ENCODE data around the gene LIPJ. TPM values are rescaled to one million over a fixed set of nuclear protein-coding genes. Genes with fewer than 3 reads are reported as not detected.
A peak's percentile ranks its signal among the peaks of the same experiment; 100 is the strongest.

Gene LIPJ
- total and polyA plus RNA-seq, 3 experiments from 2014 or later, result 0.16 TPM; not detected in 2

DNA sequence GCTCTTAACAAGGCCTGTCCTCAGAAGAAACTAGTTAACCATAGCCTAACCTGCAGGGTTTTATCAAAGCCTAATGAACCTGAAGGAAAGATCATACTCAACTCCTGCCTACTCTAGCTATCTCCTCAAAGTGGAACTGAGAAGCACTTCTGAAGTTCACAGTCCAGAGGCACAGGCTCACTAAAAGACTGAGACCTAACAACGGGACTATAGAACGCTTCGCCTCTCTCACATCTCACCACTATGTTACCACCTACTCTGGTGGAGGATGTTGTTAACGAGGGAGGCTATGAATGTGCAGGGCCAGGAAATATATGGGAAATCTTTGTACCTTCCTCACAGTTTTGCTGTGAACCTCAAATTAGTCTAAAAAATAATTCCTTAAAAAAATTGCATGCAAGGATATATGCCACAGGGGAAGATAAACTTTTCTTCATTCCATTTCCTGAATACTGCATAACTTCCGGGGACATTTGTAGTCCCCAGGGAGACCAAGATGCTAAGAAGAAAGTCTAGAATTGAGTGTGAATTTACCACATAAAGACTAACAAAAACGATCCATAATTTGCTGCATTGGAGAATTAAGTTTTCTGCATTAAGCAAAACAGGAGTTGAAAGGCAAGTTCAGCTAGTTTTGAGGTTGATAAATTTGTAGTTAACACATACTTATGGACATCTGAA, 21.6 kb downstream of the LIPJ start:
- Mint-ChIP-seq H3K4me3 (no peak overlapping the region), H3K36me3 (no peaks in the 10 kb centered on the region), H3K4me1 (no peaks in the 10 kb centered on the region), H3K27me3 (peaks cover 1 to 10% of the 10 kb centered on the region in 2 donors), H3K27ac (no peak overlapping the region), H3K9me3 (no peaks in the 10 kb centered on the region)
- POLR2A ChIA-PET, result no interaction called here
- Histone ChIP-seq H3K9me3 (ENCODE audit: low read length) (no peaks in the 10 kb centered on the region), H3K4me3 (ENCODE audit: low read length) (no peak overlapping the region), H3K27ac (ENCODE audit: low read depth, low read length) (no peak overlapping the region), H3K4me1 (ENCODE audit: insufficient read depth, low read length) (no peaks in the 10 kb centered on the region), H3K36me3 (ENCODE audit: insufficient read depth, low read length) (no peaks in the 10 kb centered on the region), H3K27me3 (ENCODE audit: insufficient read depth, low read length, poor library complexity, severe bottlenecking) (no peaks in the 10 kb centered on the region)
- CTCF ChIA-PET, result no interaction called here
- DNase-seq, result no peak

- Mint-ChIP-seq H3K27me3 (peaks cover 1 to 10% of the 10 kb centered on the region in 2 donors), H3K4me1 (no peaks in the 10 kb centered on the region), H3K27ac (no peak overlapping the region), H3K4me3 (no peak overlapping the region), H3K9me3 (no peaks in the 10 kb centered on the region), H3K36me3 (no peaks in the 10 kb centered on the region)
- Histone ChIP-seq H3K9me3 (ENCODE audit: low read length) (no peaks in the 10 kb centered on the region), H3K4me1 (ENCODE audit: insufficient read depth, low read length) (no peaks in the 10 kb centered on the region), H3K36me3 (ENCODE audit: insufficient read depth, low read length) (no peaks in the 10 kb centered on the region), H3K4me3 (ENCODE audit: low read length) (no peak overlapping the region), H3K27ac (ENCODE audit: low read depth, low read length) (no peak overlapping the region), H3K27me3 (ENCODE audit: insufficient read depth, low read length, poor library complexity, severe bottlenecking) (no peaks in the 10 kb centered on the region)
- ChIA-PET POLR2A (no interaction called here), CTCF (no interaction called here)
- DNase-seq, result no peak
Measured at GRCh38 chr10:88608780-88609179, 22.2 kb downstream of the LIPJ start.

DNA sequence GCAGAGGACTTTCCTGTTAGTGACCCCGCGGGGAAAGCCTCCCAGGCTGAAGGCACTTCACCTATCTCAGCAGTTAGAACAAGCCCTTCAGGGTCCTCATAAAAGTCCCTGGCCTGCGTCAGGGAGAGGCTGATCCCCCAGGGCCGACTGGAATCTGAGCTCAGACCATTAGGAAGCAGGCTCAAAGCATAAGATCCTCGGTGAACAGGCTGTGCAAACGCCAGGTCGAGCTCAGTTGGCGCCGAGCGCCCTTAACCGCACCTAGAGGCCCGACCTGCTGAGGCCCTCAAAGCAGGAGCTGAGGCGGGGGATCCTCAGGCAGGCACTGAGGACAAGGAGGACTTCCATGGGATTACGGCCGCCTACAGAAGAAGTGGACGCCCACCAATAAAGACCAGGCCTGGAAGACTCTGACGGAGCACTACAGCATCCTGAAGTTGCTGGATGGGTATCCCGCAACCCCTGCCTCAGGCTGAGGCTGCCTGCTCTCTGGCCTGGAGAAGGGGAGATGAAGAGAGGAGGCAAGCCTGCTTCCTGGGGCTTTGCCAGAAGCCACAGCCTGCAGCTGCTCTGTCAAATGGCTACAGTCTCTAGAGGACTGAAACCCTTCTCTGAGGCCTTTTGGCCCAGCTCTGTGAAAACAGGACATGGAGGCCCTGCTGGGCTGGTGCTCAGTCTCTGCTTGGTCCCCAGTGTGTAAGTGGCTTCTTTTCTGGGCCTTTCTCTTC, 29.9 kb downstream of the LIPJ start:
- peaks cover 0 to 1% of the 10 kb centered on the region in 2 donors for H3K27me3 Mint-ChIP-seq
- Histone ChIP-seq H3K27ac (ENCODE audit: low read depth, low read length) (no peak overlapping the region), H3K36me3 (ENCODE audit: insufficient read depth, low read length) (no peaks in the 10 kb centered on the region), H3K4me1 (ENCODE audit: insufficient read depth, low read length) (no peaks in the 10 kb centered on the region), H3K9me3 (ENCODE audit: low read length) (no peaks in the 10 kb centered on the region), H3K4me3 (ENCODE audit: low read length) (no peak overlapping the region), H3K27me3 (ENCODE audit: insufficient read depth, low read length, poor library complexity, severe bottlenecking) (no peaks in the 10 kb centered on the region)
- H3K36me3 Mint-ChIP-seq, result no peaks in the 10 kb centered on the region
- no peak overlapping the region for H3K4me3 Mint-ChIP-seq
- H3K27ac Mint-ChIP-seq, result no peak overlapping the region
- H3K9me3 Mint-ChIP-seq, result no peaks in the 10 kb centered on the region
- H3K4me1 Mint-ChIP-seq, result no peaks in the 10 kb centered on the region
- no peak for DNase-seq
- POLR2A ChIA-PET, result no interaction called here
- CTCF ChIA-PET, result interaction anchor here (1.4 kb wide), 1 partner anchor 38 kb away, joined by 3 read pairs; no protein-coding TSS in a partner anchor

GRCh38 chr10:88617772-88618300, 31.3 kb downstream of the LIPJ start:
- H3K27me3 ChIP-seq (ENCODE audit: insufficient read depth, low read length, poor library complexity, severe bottlenecking), result no peaks in the 10 kb centered on the region
- no peaks in the 10 kb centered on the region for H3K4me1 ChIP-seq (ENCODE audit: insufficient read depth, low read length)
- peaks cover 0 to 3% of the 10 kb centered on the region in 2 donors for H3K27me3 Mint-ChIP-seq
- DNase-seq, result no peak
- no peaks in the 10 kb centered on the region for H3K9me3 ChIP-seq (ENCODE audit: low read length)
- H3K9me3 Mint-ChIP-seq, result no peaks in the 10 kb centered on the region
- H3K27ac ChIP-seq (ENCODE audit: low read depth, low read length), result no peak overlapping the region
- no peak overlapping the region for H3K27ac Mint-ChIP-seq
- no peak overlapping the region for H3K4me3 ChIP-seq (ENCODE audit: low read length)
- POLR2A ChIA-PET, result no interaction called here
- no peaks in the 10 kb centered on the region for H3K36me3 Mint-ChIP-seq
- no peak overlapping the region for H3K4me3 Mint-ChIP-seq
- CTCF ChIA-PET, result interaction anchor here (0.8 to 1.4 kb wide), 2 partner anchors 35 to 37 kb away, joined by 3 read pairs; partner anchors contain the start of gene RNLS
- no peaks in the 10 kb centered on the region for H3K4me1 Mint-ChIP-seq
- no peaks in the 10 kb centered on the region for H3K36me3 ChIP-seq (ENCODE audit: insufficient read depth, low read length)

DNA sequence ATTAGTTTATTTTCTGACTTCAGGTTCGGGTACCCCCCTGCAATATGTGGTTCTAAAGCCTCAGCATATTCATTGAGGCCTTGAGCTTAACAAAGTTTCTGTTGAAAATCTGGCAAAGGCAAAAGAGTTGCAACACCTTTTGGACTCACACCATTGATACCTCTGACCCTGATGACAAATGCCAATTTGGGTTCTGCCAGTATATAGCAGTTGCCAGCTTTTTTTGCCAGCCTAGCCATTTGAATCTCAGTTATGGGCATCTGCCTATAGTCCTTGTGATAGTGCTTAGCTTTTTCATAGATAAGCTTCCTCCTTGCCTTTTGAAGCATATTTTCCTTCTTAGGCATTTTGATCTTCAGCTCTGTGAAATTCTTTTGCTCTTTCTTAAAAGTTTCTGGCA, 31.9 kb downstream of the LIPJ start:
- Histone ChIP-seq H3K27ac (ENCODE audit: low read depth, low read length) (no peak overlapping the region), H3K36me3 (ENCODE audit: insufficient read depth, low read length) (no peaks in the 10 kb centered on the region), H3K4me1 (ENCODE audit: insufficient read depth, low read length) (no peaks in the 10 kb centered on the region), H3K9me3 (ENCODE audit: low read length) (no peaks in the 10 kb centered on the region), H3K4me3 (ENCODE audit: low read length) (no peak overlapping the region), H3K27me3 (ENCODE audit: insufficient read depth, low read length, poor library complexity, severe bottlenecking) (no peaks in the 10 kb centered on the region)
- ChIA-PET CTCF (no interaction called here), POLR2A (no interaction called here)
- DNase-seq, result no peak
- Mint-ChIP-seq H3K27ac (peak overlapping the region in 1 of 8 donors; percentile 11), H3K36me3 (no peaks in the 10 kb centered on the region), H3K9me3 (no peaks in the 10 kb centered on the region), H3K27me3 (peaks cover 0 to 1% of the 10 kb centered on the region in 2 donors), H3K4me1 (no peaks in the 10 kb centered on the region), H3K4me3 (no peak overlapping the region)

DNA sequence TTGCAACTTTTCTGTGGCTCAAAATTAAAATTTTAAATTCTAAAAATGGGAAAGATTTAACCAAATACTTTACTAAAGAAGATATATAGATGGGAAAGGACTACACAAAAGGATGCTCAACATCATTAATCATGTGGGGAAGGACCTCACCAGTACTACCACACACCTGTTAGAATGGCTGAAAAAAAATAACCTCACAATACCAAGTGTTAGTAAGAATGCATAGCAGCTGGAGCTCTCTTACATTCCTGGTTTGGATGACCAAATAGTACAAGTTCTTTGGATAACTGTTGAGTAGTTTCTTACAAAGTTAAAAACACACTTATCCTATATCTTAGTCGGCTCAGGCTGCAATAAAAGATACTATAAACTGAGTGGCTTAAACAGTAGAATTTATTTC, 33.9 kb downstream of the LIPJ start:
- no peak for DNase-seq
- POLR2A ChIA-PET, result no interaction called here
- H3K9me3 ChIP-seq (ENCODE audit: low read length), result no peaks in the 10 kb centered on the region

DNA sequence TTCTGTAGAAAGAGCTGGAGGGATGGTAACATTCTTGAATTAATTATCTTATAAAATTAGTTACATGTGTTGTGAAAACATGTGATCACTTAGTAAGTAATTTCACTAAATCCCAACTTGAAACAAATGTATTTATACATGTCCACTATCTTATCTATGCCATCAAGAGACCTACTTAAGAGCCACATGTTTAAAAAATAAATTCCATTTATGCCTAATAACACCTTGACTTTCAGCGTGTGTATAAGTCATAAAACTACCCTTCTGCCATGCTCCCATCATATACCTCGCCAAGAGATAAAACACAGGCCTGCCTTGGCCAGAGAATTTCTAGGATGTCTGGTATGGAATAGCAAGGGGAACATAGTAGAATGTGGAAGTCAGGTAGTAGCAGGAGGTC, 37.3 kb downstream of the LIPJ start:
- H3K27me3 ChIP-seq (ENCODE audit: insufficient read depth, low read length, poor library complexity, severe bottlenecking), result no peaks in the 10 kb centered on the region
- no peaks in the 10 kb centered on the region for H3K36me3 ChIP-seq (ENCODE audit: insufficient read depth, low read length)
- H3K27ac Mint-ChIP-seq, result peak overlapping the region in 1 of 8 donors; percentile 39
- CTCF ChIA-PET, result no interaction called here
- no peak overlapping the region for H3K27ac ChIP-seq (ENCODE audit: low read depth, low read length)
- no peaks in the 10 kb centered on the region for H3K36me3 Mint-ChIP-seq
- no peaks in the 10 kb centered on the region for H3K4me1 Mint-ChIP-seq
- no peak overlapping the region for H3K4me3 Mint-ChIP-seq
- no peak overlapping the region for H3K4me3 ChIP-seq (ENCODE audit: low read length)
- H3K27me3 Mint-ChIP-seq, result peaks cover 0 to 1% of the 10 kb centered on the region in 2 donors
- peaks cover 0 to 4% (median 0%) of the 10 kb centered on the region in 5 donors for H3K9me3 Mint-ChIP-seq
- H3K9me3 ChIP-seq (ENCODE audit: low read length), result no peaks in the 10 kb centered on the region
- no peak for DNase-seq
- H3K4me1 ChIP-seq (ENCODE audit: insufficient read depth, low read length), result no peaks in the 10 kb centered on the region
- POLR2A ChIA-PET, result no interaction called here

More for the DNA sequence above, 33.9 kb downstream of the LIPJ start:
- Mint-ChIP-seq H3K27me3 (peaks cover 0 to 1% of the 10 kb centered on the region in 2 donors), H3K27ac (no peak overlapping the region), H3K4me3 (no peak overlapping the region), H3K9me3 (no peaks in the 10 kb centered on the region), H3K36me3 (no peaks in the 10 kb centered on the region), H3K4me1 (no peaks in the 10 kb centered on the region)
- H3K4me3 ChIP-seq (ENCODE audit: low read length), result no peak overlapping the region
- no peaks in the 10 kb centered on the region for H3K27me3 ChIP-seq (ENCODE audit: insufficient read depth, low read length, poor library complexity, severe bottlenecking)
- CTCF ChIA-PET, result interaction anchor here (1.2 kb wide), 1 partner anchor 59 kb away, joined by 3 read pairs; no protein-coding TSS in a partner anchor
- H3K27ac ChIP-seq (ENCODE audit: low read depth, low read length), result no peak overlapping the region
- H3K36me3 ChIP-seq (ENCODE audit: insufficient read depth, low read length), result no peaks in the 10 kb centered on the region
- H3K4me1 ChIP-seq (ENCODE audit: insufficient read depth, low read length), result no peaks in the 10 kb centered on the region

- no peak for DNase-seq
Measured at GRCh38 chr10:88624840-88625239, 38.3 kb downstream of the LIPJ start.

More at GRCh38 chr10:88624840-88625239, 38.3 kb downstream of the LIPJ start:
- POLR2A ChIA-PET, result no interaction called here
- H3K9me3 ChIP-seq (ENCODE audit: low read length), result no peaks in the 10 kb centered on the region
- Mint-ChIP-seq H3K27ac (no peak overlapping the region), H3K36me3 (no peaks in the 10 kb centered on the region), H3K9me3 (peaks cover 0 to 6% (median 3%) of the 10 kb centered on the region in 5 donors), H3K4me3 (no peak overlapping the region), H3K4me1 (no peaks in the 10 kb centered on the region), H3K27me3 (peaks cover 0 to 1% of the 10 kb centered on the region in 2 donors)
- no peaks in the 10 kb centered on the region for H3K4me1 ChIP-seq (ENCODE audit: insufficient read depth, low read length)
- no peak overlapping the region for H3K27ac ChIP-seq (ENCODE audit: low read depth, low read length)
- no peaks in the 10 kb centered on the region for H3K27me3 ChIP-seq (ENCODE audit: insufficient read depth, low read length, poor library complexity, severe bottlenecking)
- no peak overlapping the region for H3K4me3 ChIP-seq (ENCODE audit: low read length)
- CTCF ChIA-PET, result no interaction called here
- H3K36me3 ChIP-seq (ENCODE audit: insufficient read depth, low read length), result no peaks in the 10 kb centered on the region

All from CD8-positive, alpha-beta memory T cell (primary cell).